Neural cell (in vitro differentiated cells): Measurements from ENCODE around the gene C3orf70. TPM values are rescaled to one million over a fixed set of nuclear protein-coding genes. Genes with fewer than 3 reads are reported as not detected.

ENCODE experiments used
- H2AFZ ChIP-seq: fragments of 200-600, 300-800 bp; sonication (generic), shearing (Covaris generic); 2 replicates; pipeline ENCODE4 v1.6.0; 2014; ENCODE audit warnings: low read depth, mild to moderate bottlenecking, antibody characterized with exemption, low read length, moderate library complexity
- H3F3A ChIP-seq: fragments of 200-600 bp; shearing (Covaris generic); 2 replicates; pipeline ENCODE4 v1.6.1; 2016; ENCODE audit warnings: mild to moderate bottlenecking, moderate library complexity, mixed read lengths, antibody characterized with exemption, low read length; ENCODE audit not compliant: insufficient read depth, poor library complexity, severe bottlenecking
- H3K27ac ChIP-seq: fragments of 200-600, 300-800 bp; sonication (generic), shearing (Covaris generic); 2 replicates; pipeline ENCODE4 v1.5.1; 2014; ENCODE audit warnings: mild to moderate bottlenecking, low read length, moderate library complexity
- H3K27me3 ChIP-seq: fragments of 300-800, 200-600 bp; sonication (generic), shearing (Covaris generic); 2 replicates; pipeline ENCODE4 v1.6.0; 2014; ENCODE audit warnings: mild to moderate bottlenecking, low read depth, low read length, moderate library complexity; ENCODE audit not compliant: insufficient read depth
- H3K36me3 ChIP-seq: fragments of 300-800, 200-600 bp; sonication (generic), shearing (Covaris generic); 2 replicates; pipeline ENCODE4 v1.5.1; 2014; ENCODE audit warnings: mild to moderate bottlenecking, antibody characterized with exemption, low read length, moderate library complexity; ENCODE audit not compliant: insufficient read depth
- H3K4me2 ChIP-seq: fragments of 300-800, 200-600 bp; sonication (generic), shearing (Covaris generic); 2 replicates; pipeline ENCODE4 v1.6.0; 2014; ENCODE audit warnings: mild to moderate bottlenecking, low read length
- H3K4me3 ChIP-seq: fragments of 300-800, 200-600 bp; sonication (generic), shearing (Covaris generic); 2 replicates; pipeline ENCODE4 v1.5.1; 2014; ENCODE audit warnings: mild to moderate bottlenecking, low read length, moderate library complexity
- H3K79me2 ChIP-seq: fragments of 200-600 bp; shearing (Covaris generic); replicated peaks from 2 replicates; pipeline ENCODE4 v1.6.0; 2014; ENCODE audit warnings: mild to moderate bottlenecking, low read length, moderate library complexity; ENCODE audit not compliant: insufficient read depth
- H3K9ac ChIP-seq: fragments of 300-800, 200-600 bp; sonication (generic), shearing (Covaris generic); 2 replicates; pipeline ENCODE4 v1.6.1; 2016; ENCODE audit warnings: mild to moderate bottlenecking, low read length, mixed read lengths
- H3K9me2 ChIP-seq: fragments of 200-600 bp; shearing (Covaris generic); 2 replicates; pipeline ENCODE4 v1.6.1; 2016; ENCODE audit warnings: mild to moderate bottlenecking, low read length, mixed read lengths; ENCODE audit not compliant: insufficient read depth
- H3K9me3 ChIP-seq: fragments of 200-600, 300-800 bp; sonication (generic), shearing (Covaris generic); 2 replicates; pipeline ENCODE4 v1.6.1; 2016; ENCODE audit warnings: mild to moderate bottlenecking, mixed run types, low read length, moderate library complexity, mixed read lengths
- H4K20me1 ChIP-seq: fragments of 200-600 bp; shearing (Covaris generic); 2 replicates; pipeline ENCODE4 v1.6.1; 2016; ENCODE audit warnings: mild to moderate bottlenecking, mixed run types; ENCODE audit not compliant: insufficient read depth
- CTCF ChIP-seq: fragments of 450-650 bp; IDR thresholded peaks from 2 replicates; pipeline ENCODE4 v1.5.1; 2014; ENCODE audit warnings: antibody characterized with exemption, mild to moderate bottlenecking, moderate library complexity; ENCODE audit not compliant: poor library complexity, severe bottlenecking
- EP300 ChIP-seq: fragments of 450-650 bp; conservative IDR thresholded peaks from 2 replicates; pipeline ENCODE4 v1.6.1; 2014; ENCODE audit warnings: antibody characterized with exemption, mild to moderate bottlenecking, moderate library complexity; ENCODE audit not compliant: poor library complexity, severe bottlenecking
- EZH2 ChIP-seq: fragments of 200-600, 300-800 bp; shearing (Covaris generic), sonication (generic); IDR thresholded peaks from 2 replicates; pipeline ENCODE4 v1.6.1; 2014; ENCODE audit warnings: antibody characterized with exemption, low read length, borderline replicate concordance, mild to moderate bottlenecking; ENCODE audit not compliant: insufficient read depth, poor library complexity, severe bottlenecking
- MXI1 ChIP-seq: fragments of 450-650 bp; conservative IDR thresholded peaks from 2 replicates; pipeline ENCODE4 v1.6.1; 2014; ENCODE audit warnings: antibody characterized with exemption, mild to moderate bottlenecking; ENCODE audit not compliant: poor library complexity, severe bottlenecking
- POLR2AphosphoS5 ChIP-seq: IDR thresholded peaks from 2 replicates; pipeline ENCODE4 v1.6.1; 2012
- RAD21 ChIP-seq: fragments of 450-650 bp; conservative IDR thresholded peaks from 2 replicates; pipeline ENCODE4 v1.6.1; 2014; ENCODE audit warnings: antibody characterized with exemption, mild to moderate bottlenecking, moderate library complexity
- REST ChIP-seq: IDR thresholded peaks from 2 replicates; pipeline ENCODE4 v1.6.1; 2012; ENCODE audit warnings: borderline replicate concordance
- SMC3 ChIP-seq: fragments of 450-650 bp; conservative IDR thresholded peaks from 2 replicates; pipeline ENCODE4 v1.6.1; 2014; ENCODE audit warnings: antibody characterized with exemption, mild to moderate bottlenecking, moderate library complexity; ENCODE audit not compliant: poor library complexity
- TAF1 ChIP-seq: IDR thresholded peaks from 2 replicates; pipeline ENCODE4 v1.6.1; 2012; ENCODE audit warnings: low read depth
- polyA plus RNA-seq: library from polyadenylated mRNA; depleted of rRNA; stranded (reverse); fragments of >200 nt; gene quantifications from 2 replicates; pipeline ENCODE4 v1.2.3, GENCODE V29; 2014

C3orf70 gene
- polyA plus RNA-seq, 1 donor from 2014 or later = 3.4 TPM

GRCh38 chr3:185084402-185084801 is 68.5 kb downstream of the C3orf70 start:
- Histone ChIP-seq H3F3A (no peaks in the 10 kb centered on the region), H3K9ac (no peak overlapping the region), H3K4me2 (no peak overlapping the region), H3K79me2 (no peaks in the 10 kb centered on the region), H3K9me2 (no peaks in the 10 kb centered on the region), H3K36me3 (peaks cover 4% of the 10 kb centered on the region), H2AFZ (no peak overlapping the region), H4K20me1 (no peaks in the 10 kb centered on the region), H3K4me3 (no peak overlapping the region), H3K27ac (no peak overlapping the region), H3K9me3 (no peaks in the 10 kb centered on the region), H3K27me3 (no peaks in the 10 kb centered on the region)
- no peak for TF ChIP-seq RAD21
- TF ChIP-seq MXI1 = no peak
- no peak for TF ChIP-seq EZH2
- TF ChIP-seq REST = no peak
- TF ChIP-seq TAF1 = no peak
- TF ChIP-seq SMC3 = no peak
- no peak for TF ChIP-seq EP300
- no peak for TF ChIP-seq POLR2AphosphoS5
- no peak for TF ChIP-seq CTCF

- H3K9me3 ChIP-seq = no peaks in the 10 kb centered on the region
- no peaks in the 10 kb centered on the region for H3K79me2 ChIP-seq
- no peak overlapping the region for H2AFZ ChIP-seq
- H4K20me1 ChIP-seq = no peaks in the 10 kb centered on the region
- H3K36me3 ChIP-seq = peaks cover 4% of the 10 kb centered on the region
- H3K9ac ChIP-seq = no peak overlapping the region
- H3K27me3 ChIP-seq = no peaks in the 10 kb centered on the region
- no peaks in the 10 kb centered on the region for H3F3A ChIP-seq
- no peak overlapping the region for H3K4me2 ChIP-seq
- TF ChIP-seq SMC3 (no peak), TAF1 (no peak)
- no peaks in the 10 kb centered on the region for H3K9me2 ChIP-seq
- H3K27ac ChIP-seq = no peak overlapping the region
- H3K4me3 ChIP-seq = no peak overlapping the region
Observed at GRCh38 chr3:185082829-185083228, 70.0 kb downstream of the C3orf70 start.

- TF ChIP-seq EP300 (no peak), SMC3 (no peak), EZH2 (no peak)
- Histone ChIP-seq H2AFZ (no peak overlapping the region), H3K9me3 (no peaks in the 10 kb centered on the region), H3K9me2 (no peaks in the 10 kb centered on the region), H3K27ac (no peak overlapping the region), H3F3A (no peaks in the 10 kb centered on the region), H3K27me3 (no peaks in the 10 kb centered on the region), H3K4me2 (no peak overlapping the region), H3K9ac (no peak overlapping the region), H3K36me3 (peaks cover 4% of the 10 kb centered on the region), H3K79me2 (no peaks in the 10 kb centered on the region), H4K20me1 (no peaks in the 10 kb centered on the region), H3K4me3 (no peak overlapping the region)
Observed at GRCh38 chr3:185082149-185082548, 70.7 kb downstream of the C3orf70 start.
